Measurements from ENCODE around the gene NELL2.

NELL2 gene

DNA sequence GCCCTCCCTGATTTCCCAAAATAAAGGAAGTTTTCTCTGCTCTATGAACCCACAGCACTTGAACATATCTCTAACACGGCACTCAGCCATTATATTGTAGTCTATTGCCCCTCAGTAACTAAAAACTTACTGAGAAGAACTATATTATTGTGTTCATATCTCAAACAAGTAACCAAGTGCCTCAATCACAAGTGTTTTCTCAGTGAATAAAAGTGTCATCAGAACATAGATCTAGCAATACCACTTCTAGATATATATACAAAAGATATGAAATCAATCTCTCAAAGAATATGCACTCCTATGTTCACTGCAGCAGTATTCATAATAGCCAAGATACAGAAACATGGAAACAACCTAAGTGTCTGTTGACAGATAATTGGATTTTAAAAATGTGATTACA, 138.1 kb downstream of the NELL2 start:
- no peak overlapping the region for H3K4me3 ChIP-seq (ENCODE audit: low read depth, low read length)

DNA sequence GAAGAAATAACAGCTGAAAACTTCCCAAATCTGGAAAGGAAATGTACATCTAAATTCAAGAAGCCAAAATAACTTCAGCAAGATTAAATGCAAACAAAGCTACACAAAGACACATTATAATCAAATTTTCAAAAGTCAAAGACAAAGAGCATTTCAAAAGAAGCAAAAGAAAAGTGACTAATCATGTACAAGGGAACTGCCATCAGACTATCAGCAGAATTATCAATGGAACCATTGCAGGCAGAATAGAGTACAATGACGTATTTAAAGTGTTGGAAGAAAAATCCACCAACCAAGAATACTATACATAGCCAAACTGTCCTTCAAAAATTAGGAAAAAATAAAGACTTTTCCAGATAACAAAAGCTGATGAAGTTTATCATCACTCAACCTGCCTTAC, 147.5 kb downstream of the NELL2 start:
- DNase-seq (ENCODE audit: low read depth): no peak
- no peak overlapping the region for H3K4me3 ChIP-seq (ENCODE audit: low read depth, low read length)

More for the DNA sequence above, 138.1 kb downstream of the NELL2 start:
- no peak for DNase-seq (ENCODE audit: low read depth)
- TF ChIP-seq, protein P1, sequence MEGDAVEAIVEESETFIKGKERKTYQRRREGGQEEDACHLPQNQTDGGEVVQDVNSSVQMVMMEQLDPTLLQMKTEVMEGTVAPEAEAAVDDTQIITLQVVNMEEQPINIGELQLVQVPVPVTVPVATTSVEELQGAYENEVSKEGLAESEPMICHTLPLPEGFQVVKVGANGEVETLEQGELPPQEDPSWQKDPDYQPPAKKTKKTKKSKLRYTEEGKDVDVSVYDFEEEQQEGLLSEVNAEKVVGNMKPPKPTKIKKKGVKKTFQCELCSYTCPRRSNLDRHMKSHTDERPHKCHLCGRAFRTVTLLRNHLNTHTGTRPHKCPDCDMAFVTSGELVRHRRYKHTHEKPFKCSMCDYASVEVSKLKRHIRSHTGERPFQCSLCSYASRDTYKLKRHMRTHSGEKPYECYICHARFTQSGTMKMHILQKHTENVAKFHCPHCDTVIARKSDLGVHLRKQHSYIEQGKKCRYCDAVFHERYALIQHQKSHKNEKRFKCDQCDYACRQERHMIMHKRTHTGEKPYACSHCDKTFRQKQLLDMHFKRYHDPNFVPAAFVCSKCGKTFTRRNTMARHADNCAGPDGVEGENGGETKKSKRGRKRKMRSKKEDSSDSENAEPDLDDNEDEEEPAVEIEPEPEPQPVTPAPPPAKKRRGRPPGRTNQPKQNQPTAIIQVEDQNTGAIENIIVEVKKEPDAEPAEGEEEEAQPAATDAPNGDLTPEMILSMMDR (IDR thresholded peaks at IDR 0.05; ENCODE audit: control insufficient read depth, extremely low read depth, insufficient read depth): no peak

DNA sequence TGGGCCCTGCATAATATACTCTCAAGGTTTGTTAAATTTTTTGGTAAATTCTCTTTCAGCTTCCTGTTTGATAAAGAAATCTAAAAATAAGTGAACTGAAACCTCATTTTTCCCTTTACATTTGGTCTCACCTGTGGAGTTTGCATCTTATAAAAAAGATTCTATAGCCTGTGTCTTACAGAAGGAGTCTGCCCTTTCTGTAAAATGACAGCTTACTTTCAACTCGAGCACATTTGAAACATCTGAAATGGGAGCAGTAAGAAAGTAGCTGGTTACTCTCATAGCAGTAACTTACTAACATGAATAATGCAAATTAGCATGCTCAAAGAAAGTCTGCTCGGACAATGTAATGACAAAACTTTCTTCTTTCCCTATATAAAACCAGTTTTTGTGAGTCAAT, 155.8 kb downstream of the NELL2 start:
- TF ChIP-seq, protein P1 (IDR thresholded peaks at IDR 0.05; ENCODE audit: control insufficient read depth, extremely low read depth, insufficient read depth): no peak
- no peak for DNase-seq (ENCODE audit: low read depth)
- H3K4me3 ChIP-seq (ENCODE audit: low read depth, low read length): no peak overlapping the region

More for the DNA sequence above, 147.5 kb downstream of the NELL2 start:
- TF ChIP-seq, protein P1 (IDR thresholded peaks at IDR 0.05; ENCODE audit: control insufficient read depth, extremely low read depth, insufficient read depth): no peak

DNA sequence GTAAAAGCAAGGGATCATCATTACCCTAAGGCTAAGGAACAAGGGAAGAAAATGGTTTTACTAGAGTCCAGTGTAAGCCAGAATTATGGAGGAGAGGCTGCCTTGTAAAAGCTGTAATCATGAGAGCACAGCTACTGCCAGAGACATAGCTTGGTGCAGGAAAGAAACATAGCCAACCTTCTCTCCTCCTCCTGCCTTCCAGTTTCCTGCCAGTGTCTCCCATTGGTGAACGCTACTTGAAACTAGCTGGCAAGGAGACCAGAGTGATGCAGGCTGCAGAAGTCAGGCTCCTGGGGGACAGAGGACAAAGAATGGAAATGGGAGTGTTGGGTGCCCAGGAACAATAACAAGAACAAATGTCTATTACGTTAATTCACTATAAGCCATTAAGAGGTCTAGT, 158.5 kb downstream of the NELL2 start:
- H3K4me3 ChIP-seq (ENCODE audit: low read depth, low read length): no peak overlapping the region
- TF ChIP-seq, protein P1 (IDR thresholded peaks at IDR 0.05; ENCODE audit: control insufficient read depth, extremely low read depth, insufficient read depth): no peak
- DNase-seq (ENCODE audit: low read depth): no peak

DNA sequence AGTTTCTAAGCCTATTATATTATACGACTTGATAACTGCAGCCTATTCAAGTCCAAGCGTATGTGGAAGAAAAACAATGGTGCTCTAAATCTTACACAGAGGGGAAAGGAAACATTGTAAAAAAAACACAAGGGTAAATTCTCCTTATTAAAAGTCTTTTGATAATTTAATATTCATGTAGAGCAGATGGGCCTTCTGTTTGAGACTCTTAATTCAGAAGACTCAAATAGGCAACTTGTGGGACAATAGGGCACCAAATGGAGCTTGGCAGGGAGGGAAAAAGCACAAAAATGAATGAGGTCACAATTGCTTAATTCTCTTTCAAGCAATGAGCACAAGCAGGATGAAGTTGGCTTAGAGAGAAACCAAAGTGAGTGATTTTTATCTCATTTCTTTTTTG, 159.4 kb downstream of the NELL2 start:
- H3K4me3 ChIP-seq (ENCODE audit: low read depth, low read length): no peak overlapping the region
- no peak for DNase-seq (ENCODE audit: low read depth)
- TF ChIP-seq, protein P1 (IDR thresholded peaks at IDR 0.05; ENCODE audit: control insufficient read depth, extremely low read depth, insufficient read depth): no peak

DNA sequence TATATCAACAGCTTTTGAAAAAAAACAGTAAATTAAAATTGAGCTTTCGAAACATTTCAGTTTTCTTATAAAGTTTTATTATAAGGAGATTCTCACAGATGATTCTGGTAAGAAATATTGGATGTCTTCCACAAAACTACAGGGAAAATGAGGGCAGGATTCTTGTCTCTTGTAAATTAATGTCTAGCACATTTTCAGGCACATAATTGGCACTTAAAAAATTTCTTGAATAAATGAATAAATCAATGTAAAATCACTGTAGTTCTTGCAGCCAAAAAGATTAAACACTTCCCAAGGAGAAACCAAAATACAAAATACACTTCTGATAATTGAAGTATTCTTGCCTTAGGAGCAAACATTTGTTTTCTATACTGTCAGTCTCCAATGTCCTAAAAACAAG, 164.4 kb downstream of the NELL2 start:
- TF ChIP-seq, protein P1 (IDR thresholded peaks at IDR 0.05; ENCODE audit: control insufficient read depth, extremely low read depth, insufficient read depth): no peak
- no peak overlapping the region for H3K4me3 ChIP-seq (ENCODE audit: low read depth, low read length)
- no peak for DNase-seq (ENCODE audit: low read depth)

DNA sequence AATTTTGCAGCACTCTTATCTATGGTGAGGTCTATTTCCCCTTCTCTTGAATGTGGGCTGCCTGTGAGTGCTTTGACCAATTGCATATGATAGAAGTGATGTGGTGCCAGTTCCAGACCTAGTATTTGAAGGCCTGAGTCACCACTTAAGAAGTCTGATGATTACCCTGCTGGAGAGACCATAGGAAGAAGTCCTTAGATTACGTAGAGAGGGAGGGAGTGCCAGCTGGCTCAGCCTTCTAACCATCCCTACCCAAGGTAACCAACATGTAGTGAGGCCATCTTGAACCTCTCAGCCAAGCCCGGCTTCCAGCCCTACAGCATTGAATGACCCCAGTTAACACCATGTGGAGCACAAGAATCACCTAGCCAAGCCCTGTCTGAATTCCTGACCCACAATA, 166.9 kb downstream of the NELL2 start:
- no peak for DNase-seq (ENCODE audit: low read depth)
- TF ChIP-seq, protein P1 (IDR thresholded peaks at IDR 0.05; ENCODE audit: control insufficient read depth, extremely low read depth, insufficient read depth): no peak
- no peak overlapping the region for H3K4me3 ChIP-seq (ENCODE audit: low read depth, low read length)

Measured in LNCaP clone FGC (cell line).